ENCODE data around the gene MRPL19.
"Not testable (repeated sequence)": the region's sequence is repeated elsewhere in the genome, so short reads cannot be mapped to it uniquely, and the experiment has no call there.

The MRPL19 gene

DNA sequence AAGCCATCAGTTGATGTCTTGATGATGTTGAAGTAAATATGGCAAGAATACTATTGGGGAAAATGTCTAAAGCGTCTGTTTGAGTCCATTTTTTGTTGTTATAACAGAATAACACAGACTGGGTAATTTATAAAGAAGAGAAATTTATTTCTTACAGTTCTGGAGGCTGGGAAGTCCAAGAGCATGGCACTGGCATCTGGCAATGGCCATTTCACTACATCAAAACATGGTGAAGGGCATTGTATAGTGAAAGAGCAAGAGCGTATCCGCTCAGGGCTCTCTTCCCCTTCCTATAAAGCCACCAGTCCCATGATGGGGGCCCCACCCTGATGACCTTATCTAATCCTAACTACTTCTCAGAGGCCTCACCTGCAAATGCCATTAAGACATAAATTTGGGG, 29.6 kb upstream of the MRPL19 start:
- no peak for DNase-seq

DNA sequence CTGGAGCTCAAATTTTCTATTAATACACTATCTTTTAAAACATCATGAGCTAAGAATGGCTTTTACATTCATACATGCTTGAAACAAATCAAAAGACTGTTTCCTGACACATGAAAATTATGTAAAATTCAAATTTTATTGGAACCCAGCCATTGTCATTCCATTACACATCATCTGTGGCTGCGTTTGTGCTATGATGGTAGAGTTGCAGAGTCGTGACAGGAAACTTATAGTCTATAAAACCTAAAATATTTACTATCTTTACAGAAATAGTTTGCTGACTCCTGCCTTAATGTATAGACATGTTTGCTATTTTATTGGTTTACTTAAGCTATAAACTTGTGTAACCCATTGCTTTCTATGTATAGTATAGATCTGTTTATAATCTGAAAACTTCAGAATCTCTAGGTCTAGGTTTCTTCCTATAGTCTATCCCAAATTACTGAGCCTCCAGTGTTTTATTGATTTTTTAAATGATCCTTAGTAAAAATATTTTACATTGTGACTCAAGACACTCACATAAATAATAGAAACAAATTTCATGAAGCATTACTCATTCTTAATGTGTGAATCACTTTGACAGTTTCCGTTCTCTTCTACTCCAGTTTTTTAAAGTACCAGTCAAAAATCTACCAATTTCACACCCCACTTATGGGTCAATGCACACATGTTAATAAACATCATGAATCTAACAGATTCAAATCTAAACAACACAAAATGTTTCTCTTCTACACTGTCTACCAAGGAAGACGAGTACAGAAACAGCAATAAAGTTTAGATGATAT, 26.4 kb upstream of the MRPL19 start:
- no peak for DNase-seq

GRCh38 chr2:75621228-75621627, 25.4 kb upstream of the MRPL19 start:
- DNase-seq, result no peak

DNA sequence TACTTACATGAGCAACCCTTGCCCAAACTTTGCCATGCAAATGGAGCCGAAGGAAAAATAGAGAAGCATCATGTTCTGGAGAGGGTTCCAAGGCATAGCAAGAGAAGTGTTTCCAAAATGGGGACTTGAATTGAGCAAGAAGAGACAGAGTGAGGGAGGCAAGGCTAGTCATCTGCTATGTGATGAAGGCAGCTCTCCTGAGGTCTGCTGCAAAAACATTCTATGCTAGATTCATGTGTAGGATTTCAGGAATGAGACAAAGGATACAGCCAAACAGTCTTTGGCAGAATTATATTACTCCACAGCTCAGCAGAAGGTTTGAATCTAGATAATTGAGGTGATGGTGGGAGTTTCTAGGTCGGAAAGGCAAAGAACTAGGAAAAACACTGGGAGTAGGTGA, 24.1 kb upstream of the MRPL19 start:
- no peak for DNase-seq

- no peak for DNase-seq
Measured at GRCh38 chr2:75622929-75623328, 23.7 kb upstream of the MRPL19 start.

DNA sequence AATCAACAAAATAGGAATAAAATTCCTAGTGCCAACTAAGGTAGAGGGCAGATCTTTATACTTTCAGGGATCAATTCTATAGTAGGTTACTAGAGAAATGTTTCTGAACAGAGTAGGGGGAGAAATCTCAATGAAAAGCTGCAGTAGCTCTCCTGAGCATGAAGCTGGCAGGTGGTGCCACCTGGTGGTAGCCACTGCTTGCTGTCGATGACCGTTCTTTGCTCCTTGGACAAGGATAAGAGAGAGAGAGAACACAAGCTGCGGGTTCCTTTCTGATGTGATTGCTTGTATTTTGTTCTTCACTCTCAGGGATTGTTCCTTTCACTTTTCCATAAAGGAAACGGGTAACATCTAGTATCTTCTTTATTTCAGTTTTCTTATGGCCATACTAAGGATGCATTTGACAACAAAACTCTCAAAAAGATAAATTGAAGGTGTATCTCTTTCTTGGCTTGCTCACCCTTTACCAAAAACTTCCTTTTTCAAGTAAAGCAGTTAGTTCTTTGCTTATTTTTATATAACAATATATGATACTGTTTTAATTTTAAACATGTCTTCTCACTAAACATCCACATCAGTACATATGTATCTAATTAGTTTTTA, 18.6 kb upstream of the MRPL19 start:
- peak; percentile 67 to 77 for DNase-seq

DNA sequence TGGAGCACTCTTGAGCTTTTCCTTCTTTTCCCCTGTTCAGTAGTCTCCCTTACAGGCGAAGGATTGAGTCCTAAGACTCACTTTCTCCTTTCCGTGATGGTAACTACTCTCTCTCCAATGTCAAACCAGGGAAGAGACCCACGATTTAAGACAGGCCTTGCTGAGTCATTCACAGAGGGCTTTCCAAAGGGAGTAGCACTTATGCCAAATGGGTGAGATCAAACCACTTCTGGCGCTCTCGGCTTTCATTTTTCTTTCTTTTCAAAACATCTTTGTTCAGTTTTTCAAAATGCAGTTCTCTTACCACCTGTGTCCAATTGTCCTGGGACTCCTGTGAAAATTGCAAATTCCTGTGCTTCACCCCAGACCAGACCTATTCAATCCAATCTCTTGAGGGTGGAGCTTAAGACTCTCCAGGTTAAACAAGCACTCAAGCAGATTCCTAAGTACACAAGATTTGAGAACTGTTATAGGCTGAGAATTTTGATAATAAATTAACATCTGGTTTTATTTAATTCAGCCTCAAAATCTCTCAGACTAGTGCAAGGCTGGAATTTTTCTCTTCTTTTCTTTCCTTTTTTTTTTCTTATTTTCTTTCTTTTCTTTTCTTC, 14.4 kb upstream of the MRPL19 start:
- DNase-seq, result no peak

- no peak for DNase-seq
Measured at GRCh38 chr2:75632813-75633212, 13.8 kb upstream of the MRPL19 start.

DNA sequence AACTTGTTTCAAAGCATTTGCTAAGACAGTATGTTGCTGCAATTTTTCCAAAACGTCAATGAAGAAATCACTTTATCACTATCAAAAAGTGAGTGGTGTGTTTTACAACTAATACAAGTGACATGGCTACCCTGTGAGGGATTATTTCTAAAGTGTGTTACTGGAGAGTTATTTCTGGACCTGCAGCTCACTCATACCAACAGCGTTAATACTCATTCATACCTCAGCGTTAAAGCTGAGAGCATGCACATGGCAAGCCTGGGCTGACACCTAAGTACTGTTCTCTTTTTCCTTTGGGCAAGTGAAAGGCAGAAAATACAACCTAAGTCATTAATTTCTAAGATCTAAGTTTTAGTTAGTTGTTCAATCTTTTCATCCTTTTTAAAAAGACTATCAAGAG, 13.0 kb upstream of the MRPL19 start:
- no peak for DNase-seq

DNA sequence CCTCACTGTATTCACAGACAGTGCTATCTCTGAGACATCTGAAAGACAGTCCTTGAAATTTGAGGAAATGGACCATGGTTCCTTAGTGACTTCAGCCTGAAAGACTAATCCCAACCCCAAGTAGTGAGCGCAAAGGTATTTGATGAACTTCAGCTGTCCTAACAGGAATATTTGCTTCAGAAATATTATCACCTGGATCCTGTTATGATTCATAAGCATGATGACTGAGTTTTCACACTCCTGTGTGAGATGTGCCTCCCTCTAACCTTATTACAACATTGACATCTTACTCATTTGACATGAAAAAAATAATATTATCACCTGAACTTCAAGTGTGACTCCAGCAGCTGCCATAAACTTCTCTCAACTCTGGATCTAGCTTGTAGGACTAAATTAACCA, 11.6 kb upstream of the MRPL19 start:
- DNase-seq, result no peak

DNA sequence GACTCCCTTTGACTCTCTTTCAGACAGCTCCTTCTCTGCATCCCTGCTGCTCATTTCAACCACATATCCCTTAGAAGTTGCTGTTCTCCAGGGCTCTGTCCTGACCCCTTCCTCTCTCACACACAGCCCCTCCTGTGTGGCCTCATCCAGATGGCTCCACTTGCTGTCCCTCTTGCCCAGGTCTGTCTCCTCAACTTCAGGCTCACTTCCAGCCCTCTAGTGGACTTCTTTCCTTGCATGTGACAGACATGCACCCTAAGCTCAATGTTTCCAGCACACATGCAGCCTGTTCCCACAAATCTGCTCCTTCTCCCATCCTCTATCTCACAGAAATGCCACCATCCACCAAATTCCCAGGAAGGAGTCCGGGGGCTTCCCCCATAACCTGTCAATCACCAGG, 9.0 kb upstream of the MRPL19 start:
- no peak for DNase-seq

GRCh38 chr2:75640621-75641121, 5.9 kb upstream of the MRPL19 start:
- DNase-seq, result peak; percentile 57 to 61

DNA sequence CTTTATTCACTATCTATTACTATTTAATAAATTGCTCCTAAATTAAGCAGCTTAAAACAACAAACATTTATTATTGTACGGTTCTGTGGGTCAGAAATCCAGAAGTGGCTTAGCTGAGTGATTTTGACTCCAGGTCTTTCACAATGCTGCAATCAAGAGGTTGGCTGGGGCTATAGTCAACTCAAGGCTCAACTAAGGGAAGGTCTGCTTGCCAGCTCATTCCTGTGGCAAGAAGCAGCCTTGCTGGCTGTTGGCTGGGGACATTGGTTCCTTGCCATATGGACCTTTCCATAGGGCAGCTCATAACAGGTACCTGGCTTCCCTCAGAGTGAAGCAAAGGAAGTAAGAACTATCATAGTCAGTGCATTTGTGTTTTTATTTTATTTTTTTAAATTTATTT, 5.0 kb upstream of the MRPL19 start:
- no peak for DNase-seq

DNA sequence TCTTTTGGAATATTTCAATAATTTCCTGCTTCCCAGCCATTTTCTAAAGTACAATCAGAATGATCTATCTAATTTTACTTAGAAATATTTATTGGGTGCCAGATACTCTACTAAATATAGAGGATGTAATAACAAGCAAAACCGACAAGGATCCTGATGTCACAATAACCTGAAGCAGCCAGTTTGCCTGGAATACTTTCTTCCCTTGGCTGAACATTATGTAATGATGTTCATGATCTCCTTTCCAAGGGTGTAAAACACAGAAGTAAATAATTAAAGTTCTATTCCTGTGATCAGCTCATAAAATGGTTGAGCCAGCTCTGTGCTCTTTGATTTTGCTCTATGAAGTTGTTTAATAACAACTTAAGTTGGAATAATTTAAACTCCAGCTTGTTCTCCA, 2.6 kb upstream of the MRPL19 start:
- no peak for DNase-seq

DNA sequence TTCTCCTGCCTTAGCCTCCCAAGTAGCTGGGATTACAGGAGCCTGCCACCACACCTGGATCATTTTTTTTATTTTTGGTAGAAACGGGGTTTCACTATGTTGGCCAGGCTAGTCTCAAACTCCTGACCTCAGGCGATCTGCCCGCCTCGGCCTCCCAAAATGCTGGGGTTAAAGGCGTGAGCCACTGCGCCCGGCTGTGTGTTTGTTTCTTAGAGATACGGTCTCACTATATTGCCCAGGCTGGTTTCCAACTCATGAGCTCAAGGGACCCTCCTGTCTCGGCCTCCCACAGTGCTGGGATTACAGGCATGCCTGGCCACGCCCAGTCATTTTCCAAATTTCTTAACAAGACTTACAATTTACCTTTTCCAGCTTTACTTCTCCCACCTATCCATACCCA, 940 bp upstream of the MRPL19 start:
- no peak for DNase-seq

DNA sequence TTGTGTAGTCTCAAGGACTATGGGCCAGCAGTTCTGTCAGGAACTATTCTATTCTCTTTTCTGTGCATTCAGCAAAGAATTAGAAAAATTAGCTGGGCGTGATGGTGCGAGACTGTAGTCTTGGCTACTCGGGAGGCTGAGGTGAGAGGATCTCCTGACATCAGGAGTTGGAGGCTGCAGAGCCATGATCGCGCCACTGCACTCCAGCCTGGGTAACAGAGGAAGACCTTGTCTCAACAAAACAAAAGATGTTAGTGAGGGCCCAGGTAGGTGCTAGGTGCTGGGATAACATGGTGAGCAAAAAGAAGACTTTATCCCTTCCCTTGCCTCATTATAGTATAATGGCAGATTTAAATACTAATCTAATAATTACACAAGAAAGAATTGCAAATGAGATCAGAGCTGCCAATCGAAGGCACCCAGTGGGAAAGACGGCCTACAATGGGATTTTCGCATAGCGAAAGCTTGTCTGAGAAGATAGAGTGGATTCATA, 447 bp upstream of the MRPL19 start:
- no peak for DNase-seq

- peak; percentile 4 to 13 for DNase-seq
Measured at GRCh38 chr2:75647771-75648170, 1.2 kb downstream of the MRPL19 start.

- no peak for DNase-seq
Measured at GRCh38 chr2:75654012-75654411, 7.4 kb downstream of the MRPL19 start.

DNA sequence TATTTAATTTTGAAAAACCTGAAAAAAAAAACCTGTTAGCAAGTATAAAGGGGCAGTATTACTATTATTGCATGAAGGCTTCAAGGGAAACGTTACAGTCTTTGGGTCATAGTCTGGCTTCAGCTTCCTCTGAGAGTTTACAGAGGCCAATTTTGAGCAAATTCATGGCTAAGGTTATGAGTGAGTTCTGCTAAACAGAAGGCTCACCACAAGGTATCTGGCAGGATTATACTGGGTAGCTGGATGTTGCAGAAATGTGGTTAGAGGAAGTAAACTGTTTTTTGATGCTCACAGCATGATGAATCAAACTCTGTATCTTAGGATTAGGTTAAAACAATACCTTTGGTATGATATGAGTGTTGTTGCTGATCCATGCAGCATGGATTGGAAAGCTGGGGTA, 9.3 kb downstream of the MRPL19 start:
- no peak for DNase-seq

DNA sequence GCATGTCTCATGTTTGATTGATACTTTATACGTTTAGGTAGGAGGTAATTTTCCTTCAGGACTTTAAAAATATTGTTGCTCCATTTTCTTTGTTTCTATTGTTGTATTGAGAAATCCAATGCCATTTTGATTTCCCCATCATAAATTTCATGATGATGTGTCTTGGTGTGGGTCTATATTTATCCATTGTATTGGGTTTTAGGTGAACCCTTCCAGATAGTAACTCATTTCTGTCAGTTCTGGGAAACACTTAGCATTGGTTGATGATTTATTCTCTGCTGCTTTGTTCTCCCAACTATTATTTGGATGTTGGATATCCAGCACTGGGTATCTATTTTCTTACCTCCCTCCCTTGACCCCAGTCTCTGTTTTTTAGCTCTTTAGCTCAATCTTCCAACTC, 10.0 kb downstream of the MRPL19 start:
- DNase-seq, result no peak

DNA sequence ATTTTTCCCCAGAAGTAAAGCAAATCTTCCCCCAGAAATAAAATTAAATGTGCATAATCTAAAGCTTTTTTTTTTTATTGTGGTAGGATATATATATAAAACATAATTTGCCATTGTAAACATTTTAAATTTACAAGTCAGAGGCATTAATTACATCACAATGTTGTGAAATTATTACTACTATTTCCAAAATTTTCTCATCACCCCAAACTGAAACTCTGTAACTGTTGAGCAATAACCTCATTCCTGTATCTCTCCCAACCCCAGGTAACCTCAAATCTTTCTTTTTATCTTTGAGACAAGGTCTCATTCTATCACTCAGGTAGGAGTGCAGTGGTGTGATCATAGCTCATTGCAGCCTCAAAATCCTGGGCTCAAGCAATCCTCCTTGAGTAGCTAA, 11.2 kb downstream of the MRPL19 start:
- DNase-seq, result no peak

DNA sequence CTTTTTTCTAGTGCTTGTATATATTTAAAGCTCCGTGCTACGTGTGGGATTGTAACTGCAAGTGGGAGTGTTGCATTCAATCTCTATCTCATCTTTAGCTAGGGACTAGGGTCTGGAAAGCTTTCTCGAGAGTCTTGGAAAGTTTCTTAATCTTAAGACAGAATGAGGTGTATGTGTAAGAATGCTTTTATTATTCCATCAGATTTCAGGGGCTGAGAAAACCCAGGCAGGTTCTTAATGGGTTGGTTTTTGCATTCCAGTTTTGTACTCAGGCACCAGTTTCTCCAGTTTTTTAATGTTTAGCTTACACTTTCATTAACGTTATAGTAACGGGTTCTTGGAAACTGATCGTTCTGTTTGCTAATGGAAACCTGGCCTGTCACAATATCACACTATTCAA, 20.3 kb downstream of the MRPL19 start:
- no peak for DNase-seq

DNA sequence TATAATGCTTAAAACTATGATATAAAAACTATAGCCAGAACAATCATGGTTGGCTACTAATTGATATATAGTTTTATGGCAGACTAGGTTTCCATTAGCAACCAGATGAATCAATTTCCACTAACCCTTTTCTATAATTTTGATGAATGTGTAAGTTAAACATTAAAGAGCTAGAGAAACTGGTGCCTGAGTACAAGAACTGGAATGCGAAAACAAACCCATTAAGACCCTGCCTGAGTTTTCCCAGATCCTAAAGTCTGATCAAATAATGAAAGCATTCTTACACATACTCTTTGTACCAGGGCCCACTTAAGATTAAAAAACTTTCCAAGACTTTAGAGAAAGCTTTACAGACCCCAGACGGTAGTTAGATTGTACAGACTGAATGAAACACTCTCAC, 21.3 kb downstream of the MRPL19 start:
- no peak for DNase-seq

DNA sequence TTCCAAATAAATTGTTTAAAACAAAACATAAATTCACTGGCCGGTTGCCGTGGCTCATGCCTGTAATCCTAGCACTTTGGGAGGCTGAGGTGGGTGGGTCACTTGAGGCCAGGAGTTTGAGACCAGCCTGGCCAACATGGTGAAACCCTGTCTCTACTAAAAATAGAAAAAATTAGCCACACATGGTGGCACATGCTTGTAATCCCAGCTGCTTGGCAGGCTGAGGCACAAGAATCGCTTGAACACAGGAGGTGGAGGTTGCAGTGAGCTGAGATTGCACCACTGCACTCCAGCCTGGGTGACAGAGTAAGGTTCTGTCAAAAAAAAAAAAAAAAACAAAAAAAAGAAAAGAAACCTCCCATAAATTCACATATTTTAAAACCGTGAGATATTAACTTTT, 28.8 kb downstream of the MRPL19 start:
- not testable (repeated sequence) for DNase-seq

All from activated CD4-positive, alpha-beta T cell treated with anti-CD3 and anti-CD28 coated beads, Interleukin-2, amount 50 U/mL, for 48 hours (primary cell).